ENCODE results near the gene OR5B2. TPM values are rescaled to one million over a fixed set of nuclear protein-coding genes. Genes with fewer than 3 reads are reported as not detected.

OR5B2 gene
- total RNA-seq: not detected
- total RNA-seq (2013): 0.11 TPM
- 0 to 0.28 (median 0) reads per million in 29 experiments for total RNA-seq

GRCh38 chr11:58428021-58428420 is at the start of gene OR5B2:
OR5B2 (minus strand) TSS chr11:58428121; CDS start chr11:58423261, 4,860 bp downstream.
- H3K9me3 Mint-ChIP-seq: peaks cover 3 to 6% (median 6%) of the 10 kb centered on the region in 3 donors
- no peak within 1 kb of the TSS for H3K4me3 Mint-ChIP-seq
- H3K36me3 ChIP-seq (ENCODE audit: control insufficient read depth in 2 of 2, extremely low read depth in 1 of 2, insufficient read depth in 1 of 2, low read length in 1 of 2): no peaks in the 10 kb centered on the region
- H3K4me3 ChIP-seq (ENCODE audit: control insufficient read depth in 1 of 2, extremely low read depth in 1 of 2, low read length in 1 of 2): no peak within 1 kb of the TSS
- 70% methylated on average over 3 of the region's 3 CpGs for WGBS (ENCODE audit: insufficient coverage)
- H3K27ac ChIP-seq (ENCODE audit: low read length): no peak within 1 kb of the TSS
- no peak for DNase-seq
- ATAC-seq (replicated peaks in 1 of 4): no peak
- H3K9me3 ChIP-seq: no peaks in the 10 kb centered on the region
- H3K27me3 Mint-ChIP-seq: peaks cover 5 to 19% of the 10 kb centered on the region in 2 donors
- H3K4me1 Mint-ChIP-seq: no peaks in the 10 kb centered on the region
- H3K36me3 Mint-ChIP-seq: no peaks in the 10 kb centered on the region
- no peaks in the 10 kb centered on the region for H3K27me3 ChIP-seq (replicated peaks in 1 of 2; ENCODE audit: control insufficient read depth in 2 of 2, extremely low read depth in 1 of 2, insufficient read depth in 2 of 2, low read length in 1 of 2)
- CTCF ChIA-PET: no interaction called here
- POLR2A ChIA-PET: no interaction called here
- no peaks in the 10 kb centered on the region for H3K4me1 ChIP-seq (ENCODE audit: control insufficient read depth in 1 of 2, extremely low read depth in 1 of 2, insufficient read depth in 2 of 2, low read length in 2 of 2)
- no peak within 1 kb of the TSS for H3K27ac Mint-ChIP-seq

- no peak overlapping the region for H3K27ac ChIP-seq (ENCODE audit: low read length)
- H3K9me3 Mint-ChIP-seq: peaks cover 3 to 49% (median 27%) of the 10 kb centered on the region in 3 donors
- peaks cover 0 to 2% of the 10 kb centered on the region in 2 experiments for H3K27me3 ChIP-seq (replicated peaks in 1 of 2; ENCODE audit: control insufficient read depth in 2 of 2, extremely low read depth in 1 of 2, insufficient read depth in 2 of 2, low read length in 1 of 2)
- DNase-seq (no peak), ATAC-seq (replicated peaks in 1 of 4) (no peak)
- H3K4me1 ChIP-seq (ENCODE audit: control insufficient read depth in 1 of 2, extremely low read depth in 1 of 2, insufficient read depth in 2 of 2, low read length in 2 of 2): no peaks in the 10 kb centered on the region
- peaks cover 4 to 12% of the 10 kb centered on the region in 2 donors for H3K27me3 Mint-ChIP-seq
- POLR2A ChIA-PET: interaction anchor here in 1 of 2 donors (0.6 kb wide), 1 partner anchor 1135 kb away, joined by 4 read pairs; no protein-coding TSS in a partner anchor
- H3K4me1 Mint-ChIP-seq: no peaks in the 10 kb centered on the region
- no peaks in the 10 kb centered on the region for H3K9me3 ChIP-seq
- H3K36me3 Mint-ChIP-seq: peaks cover 3% of the 10 kb centered on the region
- no peak overlapping the region for H3K4me3 Mint-ChIP-seq
- no peaks in the 10 kb centered on the region for H3K36me3 ChIP-seq (ENCODE audit: control insufficient read depth in 2 of 2, extremely low read depth in 1 of 2, insufficient read depth in 1 of 2, low read length in 1 of 2)
- no peak overlapping the region for H3K27ac Mint-ChIP-seq
- CTCF ChIA-PET: no interaction called here
- no peak overlapping the region for H3K4me3 ChIP-seq (ENCODE audit: control insufficient read depth in 1 of 2, extremely low read depth in 1 of 2, low read length in 1 of 2)
These were observed 44.0 kb upstream of the OR5B2 start for GRCh38 chr11:58471892-58472291.

GRCh38 chr11:58466293-58466692 is 38.4 kb upstream of the OR5B2 start:
- POLR2A ChIA-PET: no interaction called here

GRCh38 chr11:58465690-58466089 is 37.8 kb upstream of the OR5B2 start:
- DNase-seq (no peak), ATAC-seq (replicated peaks in 1 of 4) (no peak)
- H3K4me3 ChIP-seq (ENCODE audit: control insufficient read depth in 1 of 2, extremely low read depth in 1 of 2, low read length in 1 of 2): no peak overlapping the region
- ChIA-PET POLR2A (no interaction called here), CTCF (no interaction called here)
- no peaks in the 10 kb centered on the region for H3K36me3 ChIP-seq (ENCODE audit: control insufficient read depth in 2 of 2, extremely low read depth in 1 of 2, insufficient read depth in 1 of 2, low read length in 1 of 2)
- no peak overlapping the region for H3K27ac ChIP-seq (ENCODE audit: low read length)
- Mint-ChIP-seq H3K27ac (no peak overlapping the region), H3K4me1 (no peaks in the 10 kb centered on the region), H3K36me3 (no peaks in the 10 kb centered on the region), H3K27me3 (peaks cover 0 to 9% of the 10 kb centered on the region in 2 donors), H3K9me3 (peaks cover 0 to 14% (median 6%) of the 10 kb centered on the region in 3 donors), H3K4me3 (no peak overlapping the region)
- no peaks in the 10 kb centered on the region for H3K9me3 ChIP-seq
- H3K27me3 ChIP-seq (replicated peaks in 1 of 2; ENCODE audit: control insufficient read depth in 2 of 2, extremely low read depth in 1 of 2, insufficient read depth in 2 of 2, low read length in 1 of 2): no peaks in the 10 kb centered on the region
- H3K4me1 ChIP-seq (ENCODE audit: control insufficient read depth in 1 of 2, extremely low read depth in 1 of 2, insufficient read depth in 2 of 2, low read length in 2 of 2): no peaks in the 10 kb centered on the region
- 60% methylated on average over 1 of the region's 3 CpGs for WGBS (ENCODE audit: insufficient coverage)

More at GRCh38 chr11:58466293-58466692, 38.4 kb upstream of the OR5B2 start:
- no peak overlapping the region for H3K27ac ChIP-seq (ENCODE audit: low read length)
- H3K27me3 ChIP-seq (replicated peaks in 1 of 2; ENCODE audit: control insufficient read depth in 2 of 2, extremely low read depth in 1 of 2, insufficient read depth in 2 of 2, low read length in 1 of 2): no peaks in the 10 kb centered on the region
- H3K9me3 ChIP-seq: no peaks in the 10 kb centered on the region
- Mint-ChIP-seq H3K36me3 (no peaks in the 10 kb centered on the region), H3K4me3 (no peak overlapping the region), H3K9me3 (peaks cover 0 to 15% (median 7%) of the 10 kb centered on the region in 3 donors), H3K27me3 (peaks cover 0 to 9% of the 10 kb centered on the region in 2 donors), H3K27ac (no peak overlapping the region), H3K4me1 (no peaks in the 10 kb centered on the region)
- CTCF ChIA-PET: no interaction called here
- WGBS (ENCODE audit: insufficient coverage): no CpG with 5 or more reads among the region's 1 CpG
- H3K36me3 ChIP-seq (ENCODE audit: control insufficient read depth in 2 of 2, extremely low read depth in 1 of 2, insufficient read depth in 1 of 2, low read length in 1 of 2): no peaks in the 10 kb centered on the region
- H3K4me1 ChIP-seq (ENCODE audit: control insufficient read depth in 1 of 2, extremely low read depth in 1 of 2, insufficient read depth in 2 of 2, low read length in 2 of 2): no peaks in the 10 kb centered on the region
- DNase-seq (no peak), ATAC-seq (replicated peaks in 1 of 4) (no peak)
- no peak overlapping the region for H3K4me3 ChIP-seq (ENCODE audit: control insufficient read depth in 1 of 2, extremely low read depth in 1 of 2, low read length in 1 of 2)

- no peaks in the 10 kb centered on the region for H3K36me3 Mint-ChIP-seq
- H3K27me3 ChIP-seq (replicated peaks in 1 of 2; ENCODE audit: control insufficient read depth in 2 of 2, extremely low read depth in 1 of 2, insufficient read depth in 2 of 2, low read length in 1 of 2): no peaks in the 10 kb centered on the region
- no peaks in the 10 kb centered on the region for H3K9me3 ChIP-seq
- ATAC-seq (replicated peaks in 1 of 4) (no peak), DNase-seq (no peak)
- ChIA-PET CTCF (no interaction called here), POLR2A (no interaction called here)
- no CpG with 5 or more reads among the region's 3 CpGs for WGBS (ENCODE audit: insufficient coverage)
- no peak overlapping the region for H3K4me3 ChIP-seq (ENCODE audit: control insufficient read depth in 1 of 2, extremely low read depth in 1 of 2, low read length in 1 of 2)
- peaks cover 0 to 10% (median 3%) of the 10 kb centered on the region in 3 donors for H3K9me3 Mint-ChIP-seq
- no peaks in the 10 kb centered on the region for H3K4me1 ChIP-seq (ENCODE audit: control insufficient read depth in 1 of 2, extremely low read depth in 1 of 2, insufficient read depth in 2 of 2, low read length in 2 of 2)
- peaks cover 0 to 7% (median 5%) of the 10 kb centered on the region in 3 donors for H3K4me1 Mint-ChIP-seq
- H3K36me3 ChIP-seq (ENCODE audit: control insufficient read depth in 2 of 2, extremely low read depth in 1 of 2, insufficient read depth in 1 of 2, low read length in 1 of 2): no peaks in the 10 kb centered on the region
- no peak overlapping the region for H3K4me3 Mint-ChIP-seq
- H3K27ac ChIP-seq (ENCODE audit: low read length): no peak overlapping the region
- no peak overlapping the region for H3K27ac Mint-ChIP-seq
- H3K27me3 Mint-ChIP-seq: peaks cover 14 to 20% of the 10 kb centered on the region in 2 donors
These were observed 23.7 kb upstream of the OR5B2 start for GRCh38 chr11:58451585-58451984.

GRCh38 chr11:58446294-58446693 is 18.4 kb upstream of the OR5B2 start:
- ATAC-seq (replicated peaks in 1 of 4): no peak
- peaks cover 0 to 1% (median under 1%) of the 10 kb centered on the region in 3 donors for H3K4me1 Mint-ChIP-seq
- H3K27ac Mint-ChIP-seq: no peak overlapping the region
- POLR2A ChIA-PET: no interaction called here
- no peaks in the 10 kb centered on the region for H3K36me3 Mint-ChIP-seq
- peaks cover 0 to 9% of the 10 kb centered on the region in 2 experiments for H3K27me3 ChIP-seq (replicated peaks in 1 of 2; ENCODE audit: control insufficient read depth in 2 of 2, extremely low read depth in 1 of 2, insufficient read depth in 2 of 2, low read length in 1 of 2)
- no peaks in the 10 kb centered on the region for H3K9me3 ChIP-seq
- no peak overlapping the region for H3K4me3 Mint-ChIP-seq
- DNase-seq: no peak
- CTCF ChIA-PET: no interaction called here
- H3K27me3 Mint-ChIP-seq: peaks cover 10 to 27% of the 10 kb centered on the region in 2 donors
- no peaks in the 10 kb centered on the region for H3K36me3 ChIP-seq (ENCODE audit: control insufficient read depth in 2 of 2, extremely low read depth in 1 of 2, insufficient read depth in 1 of 2, low read length in 1 of 2)
- peaks cover 3 to 15% (median 4%) of the 10 kb centered on the region in 3 donors for H3K9me3 Mint-ChIP-seq
- no peak overlapping the region for H3K4me3 ChIP-seq (ENCODE audit: control insufficient read depth in 1 of 2, extremely low read depth in 1 of 2, low read length in 1 of 2)
- WGBS (ENCODE audit: insufficient coverage): no CpG with 5 or more reads among the region's 6 CpGs
- no peak overlapping the region for H3K27ac ChIP-seq (ENCODE audit: low read length)
- H3K4me1 ChIP-seq (ENCODE audit: control insufficient read depth in 1 of 2, extremely low read depth in 1 of 2, insufficient read depth in 2 of 2, low read length in 2 of 2): no peaks in the 10 kb centered on the region

- ATAC-seq (replicated peaks in 1 of 4) (no peak), DNase-seq (no peak)
- Histone ChIP-seq H3K4me1 (ENCODE audit: control insufficient read depth in 1 of 2, extremely low read depth in 1 of 2, insufficient read depth in 2 of 2, low read length in 2 of 2) (no peaks in the 10 kb centered on the region), H3K27ac (ENCODE audit: low read length) (no peak overlapping the region), H3K4me3 (ENCODE audit: control insufficient read depth in 1 of 2, extremely low read depth in 1 of 2, low read length in 1 of 2) (no peak overlapping the region), H3K36me3 (ENCODE audit: control insufficient read depth in 2 of 2, extremely low read depth in 1 of 2, insufficient read depth in 1 of 2, low read length in 1 of 2) (no peaks in the 10 kb centered on the region), H3K9me3 (no peaks in the 10 kb centered on the region), H3K27me3 (replicated peaks in 1 of 2; ENCODE audit: control insufficient read depth in 2 of 2, extremely low read depth in 1 of 2, insufficient read depth in 2 of 2, low read length in 1 of 2) (peaks cover 0 to 9% of the 10 kb centered on the region in 2 experiments)
- H3K4me3 Mint-ChIP-seq: no peak overlapping the region
- ChIA-PET POLR2A (no interaction called here), CTCF (no interaction called here)
- H3K4me1 Mint-ChIP-seq: no peaks in the 10 kb centered on the region
- H3K27ac Mint-ChIP-seq: no peak overlapping the region
- 90% methylated on average over 2 of the region's 2 CpGs for WGBS (ENCODE audit: insufficient coverage)
- H3K9me3 Mint-ChIP-seq: peaks cover 4 to 10% (median 6%) of the 10 kb centered on the region in 3 donors
- H3K27me3 Mint-ChIP-seq: peaks cover 11 to 20% of the 10 kb centered on the region in 2 donors
- H3K36me3 Mint-ChIP-seq: no peaks in the 10 kb centered on the region
These were observed 16.4 kb upstream of the OR5B2 start for GRCh38 chr11:58444300-58444699.
